Brain microvascular endothelial cell (primary cell): ENCODE results near the gene PANK2.

Experiments used
- DNase-seq: peaks from one replicate; pipeline ENCODE4 v3.0.0-alpha.2; 2020
- H3K27ac ChIP-seq: fragments of 250-450 bp; sonication (Bioruptor Pico); 2 replicates; pipeline ENCODE4 v1.5.1; 2020; ENCODE audit warnings: mild to moderate bottlenecking, moderate library complexity
- H3K27me3 ChIP-seq: fragments of 250-450 bp; sonication (Bioruptor Pico); replicated peaks from 2 replicates; pipeline ENCODE4 v1.5.1; 2020; ENCODE audit warnings: mild to moderate bottlenecking
- H3K36me3 ChIP-seq: fragments of 250-450 bp; sonication (Bioruptor Pico); replicated peaks from 2 replicates; pipeline ENCODE4 v1.5.1; 2020; ENCODE audit warnings: mild to moderate bottlenecking
- H3K4me3 ChIP-seq: 2 replicates; pipeline ENCODE4 v1.5.1; 2011; ENCODE audit warnings: low read depth, mild to moderate bottlenecking, control low read depth, low read length, moderate library complexity
- in situ Hi-C: cut with HindIII; loops from 2 replicates; pipeline ENCODE4 v1.10.0; 2017; ENCODE audit warnings: low sequenced_read_pairs, low pct_ligation_motif_present
- TF ChIP-seq, protein P1 (sequence below): IDR thresholded peaks from 2 replicates; pipeline ENCODE4 v1.5.1; 2011; ENCODE audit warnings: low read depth, mild to moderate bottlenecking, moderate library complexity, low read length, control low read depth, inconsistent platforms; ENCODE audit errors: missing control alignments

The PANK2 gene

DNA sequence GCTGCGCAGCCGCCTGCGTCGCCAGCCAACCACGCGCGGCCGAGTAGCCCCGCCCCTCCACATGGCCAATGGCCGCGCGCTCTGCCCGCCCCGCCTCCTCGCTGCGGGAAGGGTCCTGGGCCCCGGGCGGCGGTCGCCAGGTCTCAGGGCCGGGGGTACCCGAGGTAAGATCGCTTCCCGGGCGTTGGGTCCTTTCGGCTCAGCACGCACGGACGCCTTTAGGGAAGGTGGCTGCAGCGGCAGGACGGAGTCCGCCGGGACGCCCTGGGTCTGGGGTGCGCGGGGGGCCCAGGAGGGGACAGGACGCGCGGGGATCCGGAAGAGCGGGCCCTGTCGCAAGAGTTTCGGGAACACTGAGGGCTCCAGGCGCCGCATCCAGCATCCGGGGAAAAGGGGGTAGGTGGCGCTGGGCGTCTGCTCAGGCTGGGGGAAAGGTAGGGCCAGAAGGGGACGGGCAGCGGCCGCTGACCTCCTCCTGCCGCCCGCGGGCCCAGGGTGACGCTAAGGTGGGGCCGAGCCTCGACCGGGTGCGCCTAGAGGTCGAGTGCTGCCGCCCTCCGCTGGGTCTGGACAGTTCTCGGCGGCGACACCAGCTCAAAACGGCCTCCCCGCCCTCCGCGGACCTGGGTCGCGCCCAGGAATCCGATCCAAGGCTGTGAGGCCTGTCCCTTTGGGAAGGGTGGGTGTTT lies 42.3 kb upstream of the PANK2 start, which contains the start of gene MAVS:
Gene MAVS, plus strand, starts transcription at position 95 of the 689 bp plus-strand sequence. CDS start 7,791 bp downstream, outside the sequence.
- H3K27me3 ChIP-seq, result no peaks in the 10 kb centered on the region
- TF ChIP-seq, protein P1, sequence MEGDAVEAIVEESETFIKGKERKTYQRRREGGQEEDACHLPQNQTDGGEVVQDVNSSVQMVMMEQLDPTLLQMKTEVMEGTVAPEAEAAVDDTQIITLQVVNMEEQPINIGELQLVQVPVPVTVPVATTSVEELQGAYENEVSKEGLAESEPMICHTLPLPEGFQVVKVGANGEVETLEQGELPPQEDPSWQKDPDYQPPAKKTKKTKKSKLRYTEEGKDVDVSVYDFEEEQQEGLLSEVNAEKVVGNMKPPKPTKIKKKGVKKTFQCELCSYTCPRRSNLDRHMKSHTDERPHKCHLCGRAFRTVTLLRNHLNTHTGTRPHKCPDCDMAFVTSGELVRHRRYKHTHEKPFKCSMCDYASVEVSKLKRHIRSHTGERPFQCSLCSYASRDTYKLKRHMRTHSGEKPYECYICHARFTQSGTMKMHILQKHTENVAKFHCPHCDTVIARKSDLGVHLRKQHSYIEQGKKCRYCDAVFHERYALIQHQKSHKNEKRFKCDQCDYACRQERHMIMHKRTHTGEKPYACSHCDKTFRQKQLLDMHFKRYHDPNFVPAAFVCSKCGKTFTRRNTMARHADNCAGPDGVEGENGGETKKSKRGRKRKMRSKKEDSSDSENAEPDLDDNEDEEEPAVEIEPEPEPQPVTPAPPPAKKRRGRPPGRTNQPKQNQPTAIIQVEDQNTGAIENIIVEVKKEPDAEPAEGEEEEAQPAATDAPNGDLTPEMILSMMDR, result no peak
- peak; percentile 39 for DNase-seq
- H3K4me3 ChIP-seq, result peak within 1 kb of the TSS; percentile 90
- in situ Hi-C loops, result no loop called here
- no peaks in the 10 kb centered on the region for H3K36me3 ChIP-seq
- peak within 1 kb of the TSS; percentile 55 for H3K27ac ChIP-seq

DNA sequence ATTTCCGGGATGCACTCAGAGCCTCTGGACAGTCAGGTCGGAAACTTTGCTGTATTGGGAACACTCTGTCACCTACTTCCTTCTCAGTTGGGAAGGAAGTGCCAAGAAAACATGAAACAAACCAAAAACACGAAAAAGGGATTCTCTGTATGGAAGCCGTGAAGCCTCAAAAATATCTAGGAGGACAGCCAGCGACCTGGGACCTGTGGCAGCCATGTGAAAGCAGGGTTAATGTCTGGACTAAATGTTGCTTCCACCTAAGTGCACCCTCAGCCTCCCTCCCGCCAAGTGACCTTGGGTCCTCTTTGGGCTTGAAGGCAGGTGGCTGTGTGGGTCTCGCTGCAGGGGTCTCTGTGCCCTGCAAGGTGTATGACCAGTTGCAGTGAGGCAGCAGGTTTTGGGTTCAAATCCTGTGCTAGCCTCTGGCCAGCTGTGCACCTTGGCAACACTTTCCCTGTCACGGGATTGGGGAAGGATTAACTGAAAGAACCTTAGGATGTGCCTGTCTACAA lies 41.7 kb upstream of the PANK2 start:
- TF ChIP-seq, protein P1, result no peak
- H3K27ac ChIP-seq, result peak overlapping the region; percentile 55
- no peaks in the 10 kb centered on the region for H3K36me3 ChIP-seq
- DNase-seq, result no peak
- in situ Hi-C loops, result no loop called here
- H3K4me3 ChIP-seq, result peak overlapping the region; percentile 90
- no peaks in the 10 kb centered on the region for H3K27me3 ChIP-seq

DNA sequence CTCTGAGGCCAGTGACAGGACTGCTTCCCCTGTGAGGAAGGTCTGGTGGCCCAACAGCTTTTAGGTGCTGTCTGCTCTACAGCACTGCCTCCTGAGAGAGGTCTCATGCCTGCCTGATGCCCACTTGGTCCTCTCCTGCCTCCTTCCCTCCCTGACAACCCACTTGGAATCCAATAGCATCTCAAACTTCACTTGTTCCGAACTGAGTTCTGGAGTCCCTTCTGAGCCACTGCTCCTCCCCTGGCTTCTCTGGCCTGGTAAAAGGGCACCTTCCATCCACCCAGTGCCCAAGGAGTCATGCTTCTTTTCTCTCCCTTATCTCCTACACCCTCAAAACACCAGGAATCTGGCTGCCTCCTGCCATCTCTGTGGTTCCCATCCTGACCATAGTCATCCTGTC lies 40.6 kb upstream of the PANK2 start:
- TF ChIP-seq, protein P1, result no peak
- DNase-seq, result no peak
- in situ Hi-C loops, result no loop called here
- H3K36me3 ChIP-seq, result no peaks in the 10 kb centered on the region
- H3K4me3 ChIP-seq, result no peak overlapping the region
- no peaks in the 10 kb centered on the region for H3K27me3 ChIP-seq
- H3K27ac ChIP-seq, result no peak overlapping the region

DNA sequence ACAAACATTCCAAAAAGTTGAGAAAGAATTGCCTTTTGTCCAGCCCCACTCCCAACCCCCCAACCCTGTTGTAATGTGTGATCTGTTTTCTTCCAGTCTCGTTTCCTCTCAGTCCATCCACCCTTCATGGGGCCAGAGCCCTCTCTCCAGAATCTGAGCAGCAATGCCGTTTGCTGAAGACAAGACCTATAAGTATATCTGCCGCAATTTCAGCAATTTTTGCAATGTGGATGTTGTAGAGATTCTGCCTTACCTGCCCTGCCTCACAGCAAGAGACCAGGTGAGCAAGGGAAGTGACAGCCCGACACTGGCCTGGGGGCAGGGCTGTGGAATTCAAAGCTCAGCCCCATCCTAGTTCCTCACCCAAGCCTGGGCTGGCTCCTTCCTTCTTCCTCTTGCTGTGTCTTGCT lies 34.7 kb upstream of the PANK2 start:
- Histone ChIP-seq H3K4me3 (no peak overlapping the region), H3K27ac (no peak overlapping the region), H3K27me3 (no peaks in the 10 kb centered on the region), H3K36me3 (peaks cover 33% of the 10 kb centered on the region)
- no peak for DNase-seq
- TF ChIP-seq, protein P1, result no peak
- in situ Hi-C loops, result no loop called here

DNA sequence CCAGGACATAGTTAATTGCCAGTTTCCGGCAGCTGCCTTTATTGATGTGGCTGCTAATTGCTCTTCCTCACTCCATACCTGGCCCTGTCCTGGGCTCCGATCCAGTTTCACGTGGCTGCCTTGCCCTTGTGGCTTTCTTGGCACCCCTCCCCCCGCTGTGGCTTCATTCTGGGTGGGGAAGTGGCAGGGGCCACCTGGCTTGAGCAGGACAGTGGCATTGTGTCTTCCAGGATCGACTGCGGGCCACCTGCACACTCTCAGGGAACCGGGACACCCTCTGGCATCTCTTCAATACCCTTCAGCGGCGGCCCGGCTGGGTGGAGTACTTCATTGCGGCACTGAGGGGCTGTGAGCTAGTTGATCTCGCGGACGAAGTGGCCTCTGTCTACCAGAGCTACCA lies 31.8 kb upstream of the PANK2 start:
- in situ Hi-C loops, result no loop called here
- no peaks in the 10 kb centered on the region for H3K27me3 ChIP-seq
- TF ChIP-seq, protein P1, result no peak
- peaks cover 58% of the 10 kb centered on the region for H3K36me3 ChIP-seq
- H3K27ac ChIP-seq, result no peak overlapping the region
- no peak for DNase-seq
- no peak overlapping the region for H3K4me3 ChIP-seq
